Measurements from ENCODE around the gene PCDH9. TPM values are rescaled to one million over a fixed set of nuclear protein-coding genes. Genes with fewer than 3 reads are reported as not detected.

The PCDH9 gene
- total and polyA plus RNA-seq, 10 of the 15 experiments (the other 5 are each of a cell fraction or from before 2014, with no cell fraction given): 0.02 to 2.3 (median 0.05) TPM; not detected in 1

DNA sequence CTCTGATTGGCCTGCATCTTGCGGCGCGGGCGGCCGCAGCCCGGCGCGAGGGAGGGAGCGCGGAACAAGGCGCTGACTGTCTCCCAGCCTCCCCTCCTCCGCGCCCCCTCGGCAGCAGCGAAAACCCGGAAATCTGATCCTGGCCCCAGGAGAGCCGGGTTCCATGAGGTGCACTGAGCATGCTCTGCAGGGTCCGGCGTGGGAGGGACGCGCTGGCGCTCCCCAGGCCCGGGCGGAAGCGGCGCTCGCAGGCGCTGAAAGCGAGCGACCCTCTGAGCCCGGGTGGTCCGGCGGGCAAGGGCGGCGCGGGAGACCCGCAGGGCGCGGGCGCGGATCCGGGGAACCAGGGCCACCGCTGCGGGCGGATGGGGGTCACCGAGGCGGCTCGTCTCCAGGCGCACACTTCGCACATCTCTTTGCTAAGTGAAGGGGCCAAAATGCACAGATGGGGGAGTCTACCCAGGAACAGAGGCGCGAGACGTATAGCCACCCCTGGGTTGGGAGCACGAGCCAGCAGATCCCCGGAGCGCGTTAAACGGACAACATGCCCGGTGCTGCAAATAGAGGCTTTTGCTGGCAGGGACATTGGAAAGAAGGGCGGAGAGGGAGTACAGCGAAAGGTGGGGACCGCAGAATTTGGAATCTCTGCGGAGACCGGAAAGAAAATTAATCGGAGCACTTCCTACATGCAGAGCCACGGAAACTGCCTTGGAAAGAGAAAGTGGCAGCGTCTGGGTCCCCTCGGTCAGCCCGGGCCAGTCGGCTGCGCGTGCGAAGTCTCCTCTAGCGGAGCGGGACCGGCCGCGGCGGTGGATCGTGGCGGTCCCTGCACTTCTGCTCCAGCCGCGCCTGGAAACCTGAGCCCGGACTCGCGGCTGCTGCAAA is 510 bp upstream of the PCDH9 start:
- Histone ChIP-seq H3K4me1 (ENCODE audit: control insufficient read depth, insufficient read depth, low read length) (no peaks in the 10 kb centered on the region; the same call in 1 of the 2 replicates), H3K9me3 (replicated peaks; ENCODE audit: control insufficient read depth, insufficient read depth, low read length) (no peaks in the 10 kb centered on the region; the same call in 2 of the 3 replicates), H3K4me2 (ENCODE audit: control insufficient read depth, insufficient read depth) (peak overlapping the region; percentile 88), H3K9ac (ENCODE audit: control insufficient read depth, insufficient read depth, low read length) (no peak overlapping the region), H3K27ac (ENCODE audit: control insufficient read depth, insufficient read depth) (no peak overlapping the region), H3K79me2 (ENCODE audit: control insufficient read depth, insufficient read depth, low read length) (no peaks in the 10 kb centered on the region), H4K20me1 (ENCODE audit: control insufficient read depth, insufficient read depth) (no peaks in the 10 kb centered on the region), H3K27me3 (replicated peaks in 1 of 2; ENCODE audit: control insufficient read depth in 2 of 2, insufficient read depth in 2 of 2, low read length in 1 of 2) (peaks cover 1 to 7% of the 10 kb centered on the region in 2 experiments; a peak in 3 of 4 replicates), H3K4me3 (peak overlapping the region; percentile 73), H2AFZ (ENCODE audit: control insufficient read depth, low read depth, low read length) (peak overlapping the region; percentile 55), H3K36me3 (ENCODE audit: control insufficient read depth in 2 of 2, insufficient read depth in 2 of 2, low read length in 1 of 2) (no peaks in the 10 kb centered on the region)
- POLR2A ChIA-PET: no interaction called here
- peak; percentile 99 for ATAC-seq
- peak; percentile 15 for DNase-seq (ENCODE audit: low read depth, low spot score)
- peak; percentile 7 for FAIRE-seq
- 6% methylated on average over 83 of the region's 86 CpGs for WGBS (ENCODE audit: insufficient coverage, insufficient replicate concordance, low lambda C conversion rate, missing lambda C conversion rate)
- RAD21 ChIA-PET (ENCODE audit: unreplicated experiment): no interaction called here
- SMC1A ChIA-PET (ENCODE audit: uncharacterized antibody, unreplicated experiment): no interaction called here
- BruUV-seq (replicated peaks): no TSS peak
- in situ Hi-C loops (cut with MboI) (loop anchor here (5.0 kb wide), 1 partner anchor 1573 kb away; no protein-coding TSS in a partner anchor), intact Hi-C loops (cut with micrococcal nuclease; ENCODE audit: unreplicated experiment) (loop anchor here (5.0 to 10.0 kb wide), 2 partner anchors 686 to 1303 kb away; no protein-coding TSS in a partner anchor)
- CTCF ChIA-PET: no interaction called here
- no peak for TF ChIP-seq ETV6 (conservative IDR thresholded peaks at IDR 0.05 in 1 of 2, IDR thresholded peaks at IDR 0.05 in 1 of 2; ENCODE audit: borderline replicate concordance in 1 of 2, low read depth in 1 of 2)
- TF ChIP-seq BRCA1 (IDR thresholded peaks at IDR 0.05; ENCODE audit: low read depth, low read length): no peak
- no peak for TF ChIP-seq ATF3 (IDR thresholded peaks at IDR 0.05; ENCODE audit: borderline replicate concordance, extremely low read depth, low read depth, low read length)
- peak; percentile 33 for TF ChIP-seq NRF1 (conservative IDR thresholded peaks at IDR 0.05; ENCODE audit: low read depth, low read length)
- TF ChIP-seq RELB (IDR thresholded peaks at IDR 0.05; ENCODE audit: low read depth): 0 out of 2 replicates have a peak, but pooled peaks have one; percentile 36
- no peak for TF ChIP-seq ZBTB11 (CRISPR knock-in tag; IDR thresholded peaks at IDR 0.05)
- no peak for TF ChIP-seq RBBP5 (conservative IDR thresholded peaks at IDR 0.05)
- TF ChIP-seq IKZF2 (IDR thresholded peaks at IDR 0.05): no peak
- TF ChIP-seq CUX1 (IDR thresholded peaks at IDR 0.05; ENCODE audit: insufficient replicate concordance, low read depth, low read length): no peak
